Progenitor cell of endocrine pancreas (in vitro differentiated cells): ENCODE measurements around the gene MACF1. TPM values are rescaled to one million over a fixed set of nuclear protein-coding genes. Genes with fewer than 3 reads are reported as not detected.
"Not testable (repeated sequence)": the region's sequence is repeated elsewhere in the genome, so short reads cannot be mapped to it uniquely, and the experiment has no call there.

ENCODE experiments used
- DNase-seq: peaks from one replicate; pipeline ENCODE4 v3.0.0; 2021; ENCODE audit warnings: low spot score; ENCODE audit not compliant: unreplicated experiment
- H3K27ac Mint-ChIP-seq: 2 replicates; pipeline ENCODE4 v1.8.0; 2021; ENCODE audit warnings: mild to moderate bottlenecking, moderate library complexity, mixed read lengths
- H3K27me3 Mint-ChIP-seq: 2 replicates; pipeline ENCODE4 v1.8.0; 2021; ENCODE audit warnings: mixed read lengths
- H3K36me3 Mint-ChIP-seq: 2 replicates; pipeline ENCODE4 v1.8.0; 2022; ENCODE audit warnings: mixed read lengths; ENCODE audit not compliant: insufficient read depth
- H3K4me1 Mint-ChIP-seq: 2 replicates; pipeline ENCODE4 v1.8.0; 2021; ENCODE audit warnings: low read depth, mixed read lengths
- H3K4me3 Mint-ChIP-seq: 2 replicates; pipeline ENCODE4 v1.8.0; 2021; ENCODE audit warnings: low read depth, mild to moderate bottlenecking, moderate library complexity, mixed read lengths
- H3K9me3 Mint-ChIP-seq: 2 replicates; pipeline ENCODE4 v1.8.0; 2021; ENCODE audit warnings: low read depth, mixed read lengths
- total RNA-seq: library from RNA; stranded (reverse); gene quantifications from 2 replicates; pipeline ENCODE4 v1.2.1, GENCODE V29; 2021
- TF ChIP-seq, protein P1 (sequence below): fragments of 200-600 bp; sonication (generic); IDR thresholded peaks from one replicate; pipeline ENCODE4 v1.5.0; 2021; ENCODE audit warnings: antibody characterized with exemption, mild to moderate bottlenecking; ENCODE audit not compliant: unreplicated experiment

MACF1 gene
- total RNA-seq, 1 donor from 2014 or later, result 241 TPM

DNA sequence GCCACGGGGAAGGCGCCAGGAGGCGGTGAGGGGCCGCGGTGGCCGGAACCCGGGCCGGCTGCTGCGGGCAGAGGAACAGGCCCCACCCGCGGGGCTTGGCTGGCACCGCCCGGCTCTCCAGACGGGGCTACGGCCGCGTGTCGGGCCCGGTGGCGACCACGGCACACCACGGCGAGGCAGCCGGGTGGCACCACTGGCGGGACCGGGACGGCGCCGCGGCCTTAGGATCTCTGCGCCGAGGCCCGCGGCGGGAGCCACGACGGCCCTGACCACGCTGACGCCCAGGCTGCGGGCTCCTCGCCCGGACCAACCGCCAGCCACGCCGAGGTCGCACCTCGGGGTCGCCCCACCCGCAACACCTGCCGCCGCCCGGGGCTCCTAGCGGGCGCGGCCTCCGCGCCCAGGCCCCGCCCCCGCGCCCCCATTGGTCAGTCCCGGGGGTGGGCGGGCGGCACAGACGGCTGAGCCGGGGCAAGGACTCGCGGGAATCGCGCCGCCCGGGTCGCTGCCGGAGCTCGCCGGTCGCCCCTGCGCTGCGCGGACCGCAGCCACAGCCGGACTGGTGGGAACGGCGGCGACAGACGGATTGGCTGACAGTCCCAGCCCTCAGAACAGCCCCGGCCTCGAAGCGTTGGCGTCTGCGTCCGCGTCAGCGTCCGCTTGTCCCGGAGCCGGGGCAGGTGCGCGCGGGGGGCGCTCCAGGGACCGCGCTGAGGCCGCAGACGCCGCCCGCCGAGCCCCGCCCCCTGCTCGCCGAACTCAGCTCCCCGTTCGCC, 286.8 kb downstream of the MACF1 start, which contains the start of gene BMP8A:
Gene BMP8A, plus strand, starts transcription at position 491 of the 776 bp plus-strand sequence. CDS start 356 bp downstream, outside the sequence.
- peaks cover 5% of the 10 kb centered on the region for H3K36me3 Mint-ChIP-seq
- TF ChIP-seq, protein P1, sequence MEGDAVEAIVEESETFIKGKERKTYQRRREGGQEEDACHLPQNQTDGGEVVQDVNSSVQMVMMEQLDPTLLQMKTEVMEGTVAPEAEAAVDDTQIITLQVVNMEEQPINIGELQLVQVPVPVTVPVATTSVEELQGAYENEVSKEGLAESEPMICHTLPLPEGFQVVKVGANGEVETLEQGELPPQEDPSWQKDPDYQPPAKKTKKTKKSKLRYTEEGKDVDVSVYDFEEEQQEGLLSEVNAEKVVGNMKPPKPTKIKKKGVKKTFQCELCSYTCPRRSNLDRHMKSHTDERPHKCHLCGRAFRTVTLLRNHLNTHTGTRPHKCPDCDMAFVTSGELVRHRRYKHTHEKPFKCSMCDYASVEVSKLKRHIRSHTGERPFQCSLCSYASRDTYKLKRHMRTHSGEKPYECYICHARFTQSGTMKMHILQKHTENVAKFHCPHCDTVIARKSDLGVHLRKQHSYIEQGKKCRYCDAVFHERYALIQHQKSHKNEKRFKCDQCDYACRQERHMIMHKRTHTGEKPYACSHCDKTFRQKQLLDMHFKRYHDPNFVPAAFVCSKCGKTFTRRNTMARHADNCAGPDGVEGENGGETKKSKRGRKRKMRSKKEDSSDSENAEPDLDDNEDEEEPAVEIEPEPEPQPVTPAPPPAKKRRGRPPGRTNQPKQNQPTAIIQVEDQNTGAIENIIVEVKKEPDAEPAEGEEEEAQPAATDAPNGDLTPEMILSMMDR, result no peak
- H3K9me3 Mint-ChIP-seq, result no peaks in the 10 kb centered on the region
- H3K27me3 Mint-ChIP-seq, result peaks cover 40% of the 10 kb centered on the region
- H3K4me1 Mint-ChIP-seq, result peaks cover 5% of the 10 kb centered on the region
- no peak within 1 kb of the TSS for H3K27ac Mint-ChIP-seq
- peak within 1 kb of the TSS; percentile 50 for H3K4me3 Mint-ChIP-seq
- peak; percentile 69 for DNase-seq

DNA sequence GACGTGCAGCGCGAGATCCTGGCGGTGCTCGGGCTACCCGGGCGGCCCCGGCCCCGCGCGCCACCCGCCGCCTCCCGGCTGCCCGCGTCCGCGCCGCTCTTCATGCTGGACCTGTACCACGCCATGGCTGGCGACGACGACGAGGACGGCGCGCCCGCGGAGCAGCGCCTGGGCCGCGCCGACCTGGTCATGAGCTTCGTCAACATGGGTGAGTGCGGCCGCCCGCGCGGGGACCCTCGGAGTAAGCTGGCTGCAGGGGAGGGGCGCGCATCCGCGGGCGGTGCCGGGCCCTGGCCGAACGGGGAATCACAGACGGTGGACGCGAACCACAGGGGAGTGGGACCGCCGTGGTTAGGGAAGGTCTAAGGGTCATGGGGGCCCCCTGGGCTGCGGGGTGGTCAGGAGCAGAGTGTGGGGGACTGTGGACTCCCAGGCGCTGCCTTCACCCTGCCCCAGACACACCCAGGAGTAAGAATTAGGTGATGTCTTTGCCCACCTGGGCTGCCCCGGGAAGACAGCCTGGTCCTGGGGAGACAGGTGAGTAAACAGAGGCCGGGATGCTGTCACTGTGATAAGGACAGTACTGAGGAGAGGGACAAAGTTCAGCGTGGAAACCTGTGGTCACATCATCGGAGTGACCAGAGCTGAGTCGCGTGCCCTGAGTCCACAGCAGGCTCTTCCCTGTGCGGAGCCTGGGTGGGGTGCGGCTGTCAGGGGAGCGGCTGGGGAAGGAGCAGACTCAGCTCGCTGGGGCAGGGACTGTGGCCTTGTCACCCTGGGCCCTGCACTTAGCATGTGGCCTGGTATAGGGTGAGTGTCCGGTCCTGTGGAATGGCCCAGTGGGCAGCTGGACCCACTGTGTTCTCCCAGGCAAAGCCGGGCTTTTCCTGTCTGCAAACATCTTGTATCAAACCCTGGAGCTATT, 287.9 kb downstream of the MACF1 start:
- not testable (repeated sequence) for H3K9me3 Mint-ChIP-seq
- H3K27ac Mint-ChIP-seq, result peak overlapping the region; percentile 33

DNA sequence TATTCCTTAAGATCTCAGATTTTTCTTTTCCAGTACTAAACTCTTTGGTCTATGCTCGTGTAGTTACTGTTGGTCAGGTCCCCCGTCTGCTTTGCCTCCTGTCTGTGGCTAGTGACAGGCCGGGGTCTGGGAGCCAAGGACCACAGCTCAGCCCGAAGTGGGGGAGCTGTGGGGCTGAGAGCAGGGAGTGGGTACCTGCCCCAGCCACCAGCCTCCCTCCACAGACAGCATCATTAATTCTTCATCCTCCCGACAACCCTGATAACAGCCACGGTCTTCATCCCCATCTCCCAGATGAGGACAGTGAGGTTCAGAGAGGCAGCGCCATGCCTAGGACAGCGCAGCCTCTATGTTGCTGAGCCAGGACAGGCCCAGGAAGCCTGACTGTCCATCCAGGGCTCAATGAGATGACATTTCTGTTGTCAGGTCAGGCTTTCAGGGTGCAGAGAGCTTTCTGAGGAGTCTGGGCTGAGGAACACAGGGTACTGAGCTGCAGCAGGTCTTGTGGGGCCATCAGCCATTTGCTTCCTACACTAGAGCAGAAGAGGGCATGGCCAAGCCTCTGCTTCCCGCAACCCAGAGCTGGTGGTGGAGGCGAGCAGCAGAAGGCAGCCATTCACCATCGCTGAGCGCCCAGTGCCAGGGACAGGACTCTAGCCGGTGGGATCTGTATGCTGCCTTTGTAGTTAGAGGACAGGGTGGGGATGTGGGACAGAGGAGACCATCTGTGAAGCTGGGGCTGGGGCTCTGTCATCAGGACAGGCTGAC, 288.7 kb downstream of the MACF1 start:
- H3K36me3 Mint-ChIP-seq, H3K4me1 Mint-ChIP-seq, H3K9me3 Mint-ChIP-seq, H3K27ac Mint-ChIP-seq, DNase-seq: not testable (repeated sequence)
- H3K27me3 Mint-ChIP-seq, result peaks cover 43% of the 10 kb centered on the region
- H3K4me3 Mint-ChIP-seq, result peak overlapping the region; percentile 49

More for the DNA sequence above, 287.9 kb downstream of the MACF1 start:
- Mint-ChIP-seq H3K4me3 (peak overlapping the region; percentile 49), H3K27me3 (peaks cover 43% of the 10 kb centered on the region)
- not testable (repeated sequence) for H3K36me3 Mint-ChIP-seq, DNase-seq, H3K4me1 Mint-ChIP-seq

DNA sequence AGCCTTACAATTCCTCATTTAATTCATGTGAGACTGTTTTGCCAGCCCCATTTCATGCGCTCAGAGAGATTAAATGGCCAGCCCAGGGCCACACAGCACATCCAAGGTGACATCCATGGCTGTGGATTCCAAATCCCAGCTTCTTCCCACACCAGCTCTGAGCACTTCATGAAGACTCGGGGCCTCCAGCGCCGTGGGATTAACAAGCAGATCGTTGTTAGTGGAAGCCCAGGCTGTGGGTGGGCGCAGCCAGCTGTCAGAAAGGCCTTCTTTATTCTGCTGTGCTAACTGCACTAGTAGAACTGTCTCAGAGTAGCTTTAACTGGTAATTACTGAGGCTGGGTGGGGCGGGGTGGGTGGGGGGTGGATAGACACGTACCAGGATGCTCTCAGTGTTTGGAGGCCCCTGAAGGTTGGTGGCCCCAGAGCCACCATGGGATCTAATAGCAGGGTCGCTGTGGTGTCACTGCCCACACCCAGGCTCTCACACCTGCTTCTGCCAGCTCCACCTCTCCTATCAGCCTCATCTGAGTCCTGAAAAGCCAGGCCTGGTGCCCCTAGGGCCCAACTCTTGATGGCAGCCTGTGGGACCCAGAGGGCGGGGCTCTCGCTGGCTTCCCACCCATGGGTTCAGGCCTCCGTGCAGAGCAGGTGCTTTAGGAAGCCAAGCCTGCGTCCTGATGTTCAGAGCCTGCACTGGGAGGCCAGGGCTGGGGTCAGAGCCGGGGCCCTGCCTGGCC, 290.3 kb downstream of the MACF1 start:
- TF ChIP-seq, protein P1, result no peak
- Mint-ChIP-seq H3K4me3 (no peak overlapping the region), H3K9me3 (no peaks in the 10 kb centered on the region), H3K4me1 (peaks cover 3% of the 10 kb centered on the region), H3K27ac (no peak overlapping the region), H3K27me3 (peaks cover 37% of the 10 kb centered on the region), H3K36me3 (no peaks in the 10 kb centered on the region)
- no peak for DNase-seq

DNA sequence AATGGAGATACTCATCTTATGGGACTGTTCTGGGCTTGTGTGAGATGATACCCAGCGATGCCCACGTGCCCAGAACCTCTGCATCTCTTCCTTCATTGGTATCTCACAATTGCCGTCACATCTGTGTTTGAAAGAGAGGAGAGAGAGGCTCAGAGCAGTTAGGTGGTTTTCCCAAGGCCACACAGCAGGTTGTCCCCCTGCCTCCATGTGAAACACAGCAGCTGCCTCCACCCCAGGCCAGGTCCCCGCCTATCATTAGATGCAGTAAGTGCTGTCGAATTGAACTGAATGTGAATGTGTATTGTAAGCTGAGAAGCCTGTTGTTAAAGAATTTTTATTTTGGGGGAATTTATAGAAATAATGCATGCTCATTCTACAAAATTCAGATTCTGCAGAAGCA, 292.0 kb downstream of the MACF1 start:
- H3K27me3 Mint-ChIP-seq, result peaks cover 29% of the 10 kb centered on the region
- not testable (repeated sequence) for H3K27ac Mint-ChIP-seq, H3K4me1 Mint-ChIP-seq, DNase-seq, H3K36me3 Mint-ChIP-seq, H3K9me3 Mint-ChIP-seq, H3K4me3 Mint-ChIP-seq

DNA sequence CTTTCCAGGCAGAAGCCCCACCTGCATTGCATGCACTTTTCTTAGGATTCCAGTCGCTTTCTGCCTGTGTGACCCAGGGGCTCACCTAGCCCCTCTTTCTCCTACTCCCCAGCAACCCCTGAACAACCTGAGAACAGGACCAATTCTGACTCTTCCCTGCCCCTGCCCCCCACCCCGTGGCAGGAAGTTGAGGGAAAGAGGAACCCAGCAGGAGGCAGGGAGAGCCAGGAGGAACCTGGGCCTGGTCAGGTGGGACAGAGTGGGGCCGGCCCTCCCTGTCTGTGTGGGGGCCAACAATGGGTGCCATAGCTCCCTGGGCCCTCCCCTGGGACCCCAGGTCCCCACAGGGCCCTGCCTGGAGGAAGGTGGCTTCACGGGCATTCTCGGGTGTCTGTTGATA, 293.1 kb downstream of the MACF1 start:
- no peak overlapping the region for H3K4me3 Mint-ChIP-seq
- no peak for DNase-seq
- TF ChIP-seq, protein P1, result no peak
- peaks cover 2% of the 10 kb centered on the region for H3K9me3 Mint-ChIP-seq
- peaks cover 3% of the 10 kb centered on the region for H3K36me3 Mint-ChIP-seq
- H3K27ac Mint-ChIP-seq, result no peak overlapping the region
- H3K4me1 Mint-ChIP-seq, result no peaks in the 10 kb centered on the region
- peaks cover 24% of the 10 kb centered on the region for H3K27me3 Mint-ChIP-seq

DNA sequence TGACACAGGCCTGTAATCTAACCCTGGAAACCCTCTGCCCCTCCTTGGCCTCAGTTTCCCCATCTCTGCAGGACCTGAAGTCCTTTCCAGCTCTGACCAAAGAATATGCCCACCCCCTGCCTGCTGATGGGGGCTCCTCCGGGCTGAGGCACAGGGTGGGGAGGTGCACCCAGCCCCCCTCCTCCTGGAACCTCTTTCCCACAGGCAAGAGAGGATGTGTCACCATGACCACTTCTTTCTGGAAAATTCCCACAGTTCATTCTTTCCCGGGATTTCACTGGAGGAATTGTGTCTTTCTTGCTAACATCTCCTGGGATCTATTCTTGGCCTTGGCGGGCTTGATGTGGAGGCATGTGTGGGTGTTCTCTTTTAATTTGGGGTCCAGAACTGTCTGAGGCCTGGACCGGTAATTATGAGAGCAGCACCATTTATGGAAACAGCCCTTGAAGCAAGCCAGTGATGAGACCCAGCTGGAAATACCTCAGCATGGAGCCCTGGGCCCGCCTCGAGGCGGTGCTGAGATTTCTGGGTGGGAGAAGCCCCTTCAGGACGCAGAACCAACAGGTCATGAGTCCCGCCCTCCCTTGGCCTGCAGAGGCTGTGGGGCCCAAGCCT, 293.7 kb downstream of the MACF1 start:
- peaks cover 18% of the 10 kb centered on the region for H3K27me3 Mint-ChIP-seq
- H3K9me3 Mint-ChIP-seq, H3K27ac Mint-ChIP-seq, H3K36me3 Mint-ChIP-seq, DNase-seq, H3K4me1 Mint-ChIP-seq, H3K4me3 Mint-ChIP-seq: not testable (repeated sequence)

DNA sequence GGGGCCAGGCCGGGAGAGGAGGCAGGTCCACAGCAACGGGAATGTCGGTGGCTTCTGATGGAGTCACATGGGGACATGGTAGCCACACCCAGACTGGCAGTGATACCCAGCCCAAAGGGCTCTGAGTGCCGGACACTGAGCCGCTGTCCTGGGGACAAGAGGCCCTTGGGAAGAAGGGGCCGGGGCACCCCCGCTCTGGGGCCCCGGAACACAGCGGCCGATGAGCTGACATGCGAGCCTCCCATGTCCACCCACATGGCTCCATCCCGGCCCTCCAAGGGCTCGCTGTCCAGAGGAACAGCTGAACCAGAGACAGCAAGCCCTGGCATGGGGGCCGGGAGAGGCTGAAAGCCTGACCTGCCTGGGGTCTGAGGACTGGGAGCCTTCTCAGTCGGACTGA, 294.3 kb downstream of the MACF1 start:
- H3K36me3 Mint-ChIP-seq, H3K9me3 Mint-ChIP-seq, H3K4me1 Mint-ChIP-seq, H3K4me3 Mint-ChIP-seq, DNase-seq, H3K27ac Mint-ChIP-seq: not testable (repeated sequence)
- H3K27me3 Mint-ChIP-seq, result peaks cover 12% of the 10 kb centered on the region
